Omental fat pad (tissue), 4 donors: ENCODE results near the gene BAIAP2. TPM values are rescaled to one million over a fixed set of nuclear protein-coding genes. Genes with fewer than 3 reads are reported as not detected.

Source experiments
- ATAC-seq: fragments of 150-250 bp; one replicate; pipeline ENCODE4 v1.9.1; 2016; ENCODE audit warnings: mild to moderate bottlenecking, moderate library complexity; ENCODE audit not compliant: low FRiP score
- DNase-seq: peaks from one replicate; pipeline ENCODE4 v3.0.0-alpha.2; 2019; ENCODE audit warnings: low spot score
- total RNA-seq, 4 donors: library from RNA; depleted of rRNA; stranded (reverse); fragments of >200 nt; gene quantifications; one replicate each; pipeline ENCODE4 v1.1.0, GENCODE V29; 2016
- TF ChIP-seq, protein P1 (sequence below), 3 donors: fragments of 450-650 bp; IDR thresholded peaks; one replicate each; pipeline ENCODE4 v1.5.1; 2016 to 2017; ENCODE audit warnings: antibody characterized with exemption in 3 of 3, mild to moderate bottlenecking in 3 of 3, moderate library complexity in 2 of 3

Gene BAIAP2
- total RNA-seq, 4 donors from 2014 or later, result 15.9 to 50.2 (median 36.4) TPM

DNA sequence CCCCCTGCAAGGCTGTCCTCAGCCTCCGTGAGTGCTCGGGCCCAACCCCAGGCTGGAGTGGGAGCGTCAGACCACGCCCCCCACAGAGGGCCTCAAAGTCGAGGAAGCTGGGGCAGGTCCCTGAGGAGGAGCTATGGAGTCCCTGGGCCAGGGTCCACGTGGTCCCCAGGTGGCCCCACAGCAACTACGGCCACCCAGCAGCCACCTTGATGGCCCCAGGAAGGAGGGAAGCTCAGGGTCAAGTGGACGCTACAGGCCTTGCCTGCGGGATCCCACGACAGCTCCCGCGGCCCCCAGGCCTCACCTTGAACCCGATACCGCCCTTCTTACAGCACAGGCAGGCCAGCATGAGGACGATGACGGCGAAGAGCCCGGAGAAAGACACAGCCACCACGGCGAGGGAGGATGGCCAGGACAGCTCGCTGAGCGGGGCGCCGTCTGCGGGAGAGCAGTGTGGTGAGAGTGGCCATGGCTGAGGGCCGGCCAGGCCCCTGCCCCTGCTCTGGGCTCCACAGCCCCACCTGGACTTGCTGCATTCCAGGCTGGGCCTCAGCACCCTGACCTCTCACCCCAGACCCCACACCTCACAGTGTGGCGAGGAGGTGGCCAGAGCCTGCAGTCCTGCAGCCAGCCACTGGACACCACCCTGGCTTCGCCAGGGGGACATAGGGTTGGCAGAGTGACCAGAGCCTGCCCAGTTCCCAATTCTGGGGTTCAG lies 99.3 kb downstream of the BAIAP2 start:
- ATAC-seq, result no peak
- no peak for DNase-seq
- TF ChIP-seq, protein P1, sequence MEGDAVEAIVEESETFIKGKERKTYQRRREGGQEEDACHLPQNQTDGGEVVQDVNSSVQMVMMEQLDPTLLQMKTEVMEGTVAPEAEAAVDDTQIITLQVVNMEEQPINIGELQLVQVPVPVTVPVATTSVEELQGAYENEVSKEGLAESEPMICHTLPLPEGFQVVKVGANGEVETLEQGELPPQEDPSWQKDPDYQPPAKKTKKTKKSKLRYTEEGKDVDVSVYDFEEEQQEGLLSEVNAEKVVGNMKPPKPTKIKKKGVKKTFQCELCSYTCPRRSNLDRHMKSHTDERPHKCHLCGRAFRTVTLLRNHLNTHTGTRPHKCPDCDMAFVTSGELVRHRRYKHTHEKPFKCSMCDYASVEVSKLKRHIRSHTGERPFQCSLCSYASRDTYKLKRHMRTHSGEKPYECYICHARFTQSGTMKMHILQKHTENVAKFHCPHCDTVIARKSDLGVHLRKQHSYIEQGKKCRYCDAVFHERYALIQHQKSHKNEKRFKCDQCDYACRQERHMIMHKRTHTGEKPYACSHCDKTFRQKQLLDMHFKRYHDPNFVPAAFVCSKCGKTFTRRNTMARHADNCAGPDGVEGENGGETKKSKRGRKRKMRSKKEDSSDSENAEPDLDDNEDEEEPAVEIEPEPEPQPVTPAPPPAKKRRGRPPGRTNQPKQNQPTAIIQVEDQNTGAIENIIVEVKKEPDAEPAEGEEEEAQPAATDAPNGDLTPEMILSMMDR (IDR thresholded peaks at IDR 0.05), result no peak

DNA sequence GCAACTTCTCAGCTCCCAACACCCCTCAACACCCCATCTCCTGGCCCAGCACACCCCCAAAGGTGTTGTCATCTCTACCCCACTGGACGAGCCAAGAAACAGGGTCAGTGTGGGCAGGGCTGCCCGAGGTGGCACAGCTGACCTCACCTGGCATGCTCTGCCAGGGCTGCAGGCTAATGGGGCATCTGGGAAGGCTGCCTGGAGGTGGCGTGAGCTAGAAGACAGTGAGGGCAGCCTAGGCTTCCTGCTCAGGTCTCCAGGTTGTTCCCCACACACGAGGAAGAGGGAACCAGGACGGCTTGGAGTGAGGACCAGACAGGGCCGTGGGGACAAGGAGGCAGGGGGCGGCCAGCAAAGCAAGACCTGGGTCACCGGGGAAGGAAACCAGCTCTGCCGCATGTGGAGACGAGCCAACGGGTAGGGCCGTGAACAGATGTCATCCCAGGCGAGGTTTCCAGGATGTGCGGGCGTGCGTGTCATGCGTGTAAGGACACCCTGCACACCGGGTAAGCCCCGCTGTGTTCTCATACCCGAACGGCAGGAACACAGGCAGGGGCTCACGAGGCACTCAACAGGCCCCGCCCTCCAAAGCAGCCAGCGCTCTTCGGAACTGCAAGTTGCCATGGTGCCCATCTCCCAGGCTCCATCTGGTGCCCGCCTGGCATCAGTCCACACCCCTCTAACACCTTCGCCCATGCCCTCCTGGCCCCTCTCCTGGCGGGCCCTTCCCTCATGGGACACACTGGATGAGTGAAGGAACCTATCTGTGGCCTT lies 100.7 kb downstream of the BAIAP2 start:
- ATAC-seq, result no peak
- no peak for DNase-seq
- TF ChIP-seq, protein P1 (IDR thresholded peaks at IDR 0.05), result no peak

DNA sequence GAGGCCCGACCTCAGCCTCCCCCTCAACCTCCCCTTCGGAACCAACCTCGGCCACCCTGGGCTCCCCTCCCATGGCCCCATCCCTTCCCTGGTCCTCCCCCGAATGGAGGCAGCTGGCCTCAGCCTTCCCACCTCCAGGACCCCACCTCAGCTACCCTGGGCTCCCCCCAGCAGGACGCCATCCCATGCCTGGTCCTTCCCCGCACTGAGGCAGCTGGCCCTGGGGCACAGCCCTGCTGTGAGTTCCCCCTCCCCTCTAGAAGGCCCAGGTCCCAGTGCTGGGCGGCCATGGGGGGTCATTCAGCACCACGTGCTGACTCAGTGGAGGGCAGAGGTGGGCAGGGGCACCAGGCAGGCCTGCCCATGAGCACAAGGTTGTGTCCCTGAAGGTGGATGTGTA lies 101.4 kb downstream of the BAIAP2 start:
- DNase-seq (no peak), ATAC-seq (no peak)
- TF ChIP-seq, protein P1 (IDR thresholded peaks at IDR 0.05), result no peak

DNA sequence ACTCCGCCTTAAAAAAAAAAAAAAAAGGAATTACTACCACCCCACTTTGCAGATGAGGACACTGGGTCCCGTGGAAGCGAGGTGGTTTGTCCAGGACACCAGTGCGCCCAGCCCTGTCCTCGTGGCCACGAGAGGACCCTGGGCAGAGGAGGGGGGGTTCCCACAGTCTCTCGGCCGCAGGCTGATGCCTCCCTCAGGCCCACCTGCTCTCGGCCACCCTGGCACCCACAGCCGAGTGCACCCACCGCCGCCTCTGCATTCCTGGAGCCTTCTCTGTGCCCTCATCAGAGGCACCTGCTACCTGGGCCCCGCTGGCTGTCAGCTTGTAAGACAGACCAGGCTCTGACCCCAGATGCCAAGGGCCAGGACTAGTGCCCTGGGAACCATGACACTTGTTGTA lies 102.3 kb downstream of the BAIAP2 start:
- ATAC-seq, result no peak
- TF ChIP-seq, protein P1 (IDR thresholded peaks at IDR 0.05), result no peak
- no peak for DNase-seq

DNA sequence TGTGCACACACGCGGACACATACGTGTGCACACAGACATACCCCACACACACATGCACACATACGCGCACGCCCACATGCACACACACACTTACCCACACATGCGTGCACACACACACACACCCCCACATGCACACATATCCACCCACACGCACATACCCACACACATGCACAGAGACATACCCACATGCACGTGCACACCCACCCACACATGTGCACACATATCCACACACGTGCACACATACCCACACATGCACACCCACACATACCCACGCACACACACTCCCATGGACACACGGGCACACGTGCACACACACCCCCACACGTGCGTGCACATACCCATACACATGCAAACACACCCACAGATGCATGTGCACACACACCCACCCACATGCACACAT lies 103.1 kb downstream of the BAIAP2 start:
- TF ChIP-seq, protein P1 (IDR thresholded peaks at IDR 0.05), result no peak
- DNase-seq (no peak), ATAC-seq (no peak)

DNA sequence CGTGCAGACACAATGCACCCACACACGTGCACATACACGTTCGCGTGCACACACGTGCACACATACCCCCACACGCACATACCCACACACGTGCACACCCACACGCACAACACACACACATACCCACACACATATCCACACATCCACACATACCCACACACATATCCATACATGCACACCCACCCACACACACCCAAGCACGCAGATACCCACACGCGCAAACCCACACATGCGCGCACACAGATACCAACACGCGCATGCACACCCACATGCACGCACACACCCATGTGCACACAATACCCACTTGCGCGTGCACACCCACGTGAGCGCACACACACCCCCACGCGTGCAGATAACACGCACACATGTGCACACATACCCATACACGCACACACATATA lies 103.5 kb downstream of the BAIAP2 start:
- ATAC-seq, result no peak
- DNase-seq, result no peak
- TF ChIP-seq, protein P1 (IDR thresholded peaks at IDR 0.05), result no peak

DNA sequence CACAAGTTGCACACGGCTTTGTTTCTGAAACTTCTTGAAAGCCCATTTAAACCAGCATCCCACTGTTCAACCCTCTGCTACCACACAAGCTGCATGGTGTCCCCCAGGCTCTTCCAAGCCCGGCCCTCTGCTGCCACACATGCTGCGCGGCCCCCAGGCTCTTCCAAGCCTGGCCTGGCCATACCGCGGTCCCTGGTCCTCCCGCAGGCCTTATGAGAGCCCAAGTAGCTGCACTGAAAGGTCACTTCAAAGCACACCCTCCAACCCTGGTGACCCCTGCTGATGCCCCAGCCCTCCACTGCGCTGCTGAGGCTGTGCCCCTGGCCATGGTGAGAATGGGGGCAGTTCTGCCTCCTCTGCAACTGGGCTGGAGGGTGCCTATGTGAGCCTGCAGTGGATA lies 104.5 kb downstream of the BAIAP2 start:
- TF ChIP-seq, protein P1 (IDR thresholded peaks at IDR 0.05), result no peak
- ATAC-seq (no peak), DNase-seq (no peak)
